ENCODE measurements around the gene LRRC51. TPM values are rescaled to one million over a fixed set of nuclear protein-coding genes. Genes with fewer than 3 reads are reported as not detected.

The LRRC51 gene
- total RNA-seq, 3 donors from 2014 or later: 3.3 to 7.7 (median 7.3) TPM

- Mint-ChIP-seq H3K4me3 (no peak overlapping the region), H3K4me1 (ENCODE audit: low read depth) (peaks cover 2% of the 10 kb centered on the region), H3K9me3 (no peaks in the 10 kb centered on the region), H3K27me3 (ENCODE audit: low read depth) (no peaks in the 10 kb centered on the region), H3K36me3 (ENCODE audit: insufficient read depth) (peaks cover 4% of the 10 kb centered on the region)
- ATAC-seq (no peak), DNase-seq (no peak)
Measured at GRCh38 chr11:72058416-72059034, 22.1 kb upstream of the LRRC51 start.

GRCh38 chr11:72061739-72062396 lies 18.8 kb upstream of the LRRC51 start:
- Mint-ChIP-seq H3K27me3 (ENCODE audit: low read depth) (no peaks in the 10 kb centered on the region), H3K4me1 (ENCODE audit: low read depth) (peaks cover 2% of the 10 kb centered on the region), H3K4me3 (no peak overlapping the region), H3K9me3 (no peaks in the 10 kb centered on the region), H3K36me3 (ENCODE audit: insufficient read depth) (peaks cover 10% of the 10 kb centered on the region)
- no peak for DNase-seq
- no peak for ATAC-seq

- H3K4me1 Mint-ChIP-seq (ENCODE audit: low read depth): peaks cover 27% of the 10 kb centered on the region
- ATAC-seq (no peak), DNase-seq (no peak)
- no peak overlapping the region for H3K4me3 Mint-ChIP-seq
- no peaks in the 10 kb centered on the region for H3K27me3 Mint-ChIP-seq (ENCODE audit: low read depth)
- peaks cover 24% of the 10 kb centered on the region for H3K36me3 Mint-ChIP-seq (ENCODE audit: insufficient read depth)
- H3K9me3 Mint-ChIP-seq: no peaks in the 10 kb centered on the region
Measured at GRCh38 chr11:72066855-72067254, 13.8 kb upstream of the LRRC51 start.

GRCh38 chr11:72067266-72067665 lies 13.4 kb upstream of the LRRC51 start:
- no peak overlapping the region for H3K4me3 Mint-ChIP-seq

GRCh38 chr11:72067676-72068075 lies 13.0 kb upstream of the LRRC51 start:
- no peaks in the 10 kb centered on the region for H3K27me3 Mint-ChIP-seq (ENCODE audit: low read depth)
- peaks cover 22% of the 10 kb centered on the region for H3K36me3 Mint-ChIP-seq (ENCODE audit: insufficient read depth)
- no peak for DNase-seq
- no peaks in the 10 kb centered on the region for H3K9me3 Mint-ChIP-seq
- H3K4me1 Mint-ChIP-seq (ENCODE audit: low read depth): peaks cover 34% of the 10 kb centered on the region
- no peak for ATAC-seq
- no peak overlapping the region for H3K4me3 Mint-ChIP-seq

More at GRCh38 chr11:72067266-72067665, 13.4 kb upstream of the LRRC51 start:
- ATAC-seq (no peak), DNase-seq (no peak)
- Mint-ChIP-seq H3K9me3 (no peaks in the 10 kb centered on the region), H3K4me1 (ENCODE audit: low read depth) (peaks cover 31% of the 10 kb centered on the region), H3K27me3 (ENCODE audit: low read depth) (no peaks in the 10 kb centered on the region), H3K36me3 (ENCODE audit: insufficient read depth) (peaks cover 22% of the 10 kb centered on the region)

GRCh38 chr11:72069200-72069599 lies 11.4 kb upstream of the LRRC51 start:
- Mint-ChIP-seq H3K9me3 (no peaks in the 10 kb centered on the region), H3K4me3 (no peak overlapping the region), H3K36me3 (ENCODE audit: insufficient read depth) (peaks cover 22% of the 10 kb centered on the region), H3K4me1 (ENCODE audit: low read depth) (peaks cover 34% of the 10 kb centered on the region), H3K27me3 (ENCODE audit: low read depth) (no peaks in the 10 kb centered on the region)
- ATAC-seq: no peak
- DNase-seq: no peak

- Mint-ChIP-seq H3K27me3 (ENCODE audit: low read depth) (no peaks in the 10 kb centered on the region), H3K4me3 (peak overlapping the region; percentile 11), H3K9me3 (no peaks in the 10 kb centered on the region), H3K36me3 (ENCODE audit: insufficient read depth) (peaks cover 22% of the 10 kb centered on the region), H3K4me1 (ENCODE audit: low read depth) (peaks cover 34% of the 10 kb centered on the region)
- ATAC-seq (peak; percentile 30 to 32), DNase-seq (no peak)
Measured at GRCh38 chr11:72069787-72070251, 10.8 kb upstream of the LRRC51 start.

- no peaks in the 10 kb centered on the region for H3K9me3 Mint-ChIP-seq
- peaks cover 22% of the 10 kb centered on the region for H3K36me3 Mint-ChIP-seq (ENCODE audit: insufficient read depth)
- H3K27me3 Mint-ChIP-seq (ENCODE audit: low read depth): no peaks in the 10 kb centered on the region
- no peak for DNase-seq
- peaks cover 36% of the 10 kb centered on the region for H3K4me1 Mint-ChIP-seq (ENCODE audit: low read depth)
- ATAC-seq: no peak
- H3K4me3 Mint-ChIP-seq: no peak overlapping the region
Measured at GRCh38 chr11:72070491-72070890, 10.2 kb upstream of the LRRC51 start.

GRCh38 chr11:72072348-72072747 lies 8.3 kb upstream of the LRRC51 start:
- Mint-ChIP-seq H3K4me3 (no peak overlapping the region), H3K4me1 (ENCODE audit: low read depth) (peaks cover 41% of the 10 kb centered on the region), H3K9me3 (no peaks in the 10 kb centered on the region), H3K27me3 (ENCODE audit: low read depth) (no peaks in the 10 kb centered on the region), H3K36me3 (ENCODE audit: insufficient read depth) (peaks cover 16% of the 10 kb centered on the region)
- no peak for DNase-seq
- no peak for ATAC-seq

- Mint-ChIP-seq H3K9me3 (no peaks in the 10 kb centered on the region), H3K36me3 (ENCODE audit: insufficient read depth) (no peaks in the 10 kb centered on the region), H3K4me1 (ENCODE audit: low read depth) (peaks cover 39% of the 10 kb centered on the region), H3K4me3 (no peak overlapping the region), H3K27me3 (ENCODE audit: low read depth) (no peaks in the 10 kb centered on the region)
- DNase-seq: no peak
- ATAC-seq: no peak
Measured at GRCh38 chr11:72075109-72075508, 5.5 kb upstream of the LRRC51 start.

- Mint-ChIP-seq H3K4me3 (no peak overlapping the region), H3K4me1 (ENCODE audit: low read depth) (peaks cover 37% of the 10 kb centered on the region), H3K27me3 (ENCODE audit: low read depth) (no peaks in the 10 kb centered on the region), H3K9me3 (no peaks in the 10 kb centered on the region), H3K36me3 (ENCODE audit: insufficient read depth) (no peaks in the 10 kb centered on the region)
- ATAC-seq (no peak), DNase-seq (no peak)
Measured at GRCh38 chr11:72075756-72076155, 4.9 kb upstream of the LRRC51 start.

GRCh38 chr11:72078477-72078876 lies 2.2 kb upstream of the LRRC51 start:
- Mint-ChIP-seq H3K9me3 (no peaks in the 10 kb centered on the region), H3K4me1 (ENCODE audit: low read depth) (peaks cover 38% of the 10 kb centered on the region), H3K4me3 (peak overlapping the region; percentile 92), H3K36me3 (ENCODE audit: insufficient read depth) (no peaks in the 10 kb centered on the region), H3K27me3 (ENCODE audit: low read depth) (no peaks in the 10 kb centered on the region)
- no peak for DNase-seq
- ATAC-seq: no peak

GRCh38 chr11:72079819-72080325 lies 778 bp upstream of the LRRC51 start:
- Mint-ChIP-seq H3K4me1 (ENCODE audit: low read depth) (peaks cover 38% of the 10 kb centered on the region), H3K4me3 (peak overlapping the region; percentile 92), H3K9me3 (no peaks in the 10 kb centered on the region), H3K36me3 (ENCODE audit: insufficient read depth) (no peaks in the 10 kb centered on the region), H3K27me3 (ENCODE audit: low read depth) (no peaks in the 10 kb centered on the region)
- ATAC-seq: peak; percentile 42 to 44
- DNase-seq: no peak

- Mint-ChIP-seq H3K4me3 (peak overlapping the region; percentile 92), H3K27me3 (ENCODE audit: low read depth) (no peaks in the 10 kb centered on the region)
- DNase-seq: no peak
Measured at GRCh38 chr11:72081184-72081644, 564 bp downstream of the LRRC51 start.

More at GRCh38 chr11:72081184-72081644, 564 bp downstream of the LRRC51 start:
- Mint-ChIP-seq H3K36me3 (ENCODE audit: insufficient read depth) (peaks cover 4% of the 10 kb centered on the region), H3K9me3 (no peaks in the 10 kb centered on the region), H3K4me1 (ENCODE audit: low read depth) (peaks cover 35% of the 10 kb centered on the region)
- ATAC-seq: no peak
